ENCODE data around the gene TM4SF18. TPM values are rescaled to one million over a fixed set of nuclear protein-coding genes. Genes with fewer than 3 reads are reported as not detected.

TM4SF18 gene
- polyA plus RNA-seq, 1 of the 3 experiments (the other 2 are of a cell fraction): 0.30 TPM

- no peak for DNase-seq
- peak overlapping the region; percentile 34 to 62; a peak in 3 of 4 replicates for H3K27ac ChIP-seq (ENCODE audit: low read depth in 2 of 2, low read length in 1 of 2)
- H3K4me2 ChIP-seq: peak overlapping the region; percentile 30
- H3K27me3 ChIP-seq (ENCODE audit: insufficient read depth): no peaks in the 10 kb centered on the region
- no peaks in the 10 kb centered on the region for H3K9me3 ChIP-seq
- no peaks in the 10 kb centered on the region for H4K20me1 ChIP-seq (ENCODE audit: insufficient read depth)
- TF ChIP-seq MXI1 (IDR thresholded peaks at IDR 0.05; ENCODE audit: low read depth, low read length): no peak
- TF ChIP-seq FOSL2 (IDR thresholded peaks at IDR 0.05; ENCODE audit: borderline replicate concordance, low read depth): 0 out of 2 replicates have a peak, but pooled peaks have one; percentile 3
- peak; percentile 23; the same call in 1 of the 2 replicates for TF ChIP-seq ELF1 (IDR thresholded peaks at IDR 0.05)
- H3K9ac ChIP-seq: peak overlapping the region; percentile 18
- CTCF ChIA-PET: interaction anchor here (0.9 to 1.6 kb wide), 5 partner anchors 10 to 109 kb away, joined by 3 to 4 read pairs (median 3); no protein-coding TSS in a partner anchor
- POLR2A ChIA-PET: no interaction called here
- peaks cover 48% of the 10 kb centered on the region for H3F3A ChIP-seq (replicated peaks; ENCODE audit: insufficient read depth)
- no peak overlapping the region for H2AFZ ChIP-seq (ENCODE audit: low read depth)
- peaks cover 4 to 39% of the 10 kb centered on the region in 2 experiments; a peak in 3 of 4 replicates for H3K4me1 ChIP-seq (ENCODE audit: control insufficient read depth in 1 of 2, insufficient read depth in 2 of 2, low read depth in 1 of 2, low read length in 1 of 2)
- 62% methylated on average over 7 of the region's 7 CpGs for WGBS (ENCODE audit: low lambda C conversion rate)
- H3K36me3 ChIP-seq (replicated peaks in 1 of 2; ENCODE audit: control insufficient read depth in 1 of 2, insufficient read depth in 2 of 2, low read length in 1 of 2): peaks cover 17 to 52% of the 10 kb centered on the region in 2 experiments
- H3K79me2 ChIP-seq (ENCODE audit: insufficient read depth): peaks cover 37% of the 10 kb centered on the region
- H3K9me2 ChIP-seq: no peaks in the 10 kb centered on the region
- peak overlapping the region in 1 of 2 experiments; percentile 36; a peak in 1 of 4 replicates for H3K4me3 ChIP-seq (ENCODE audit: low read depth in 2 of 2, low read length in 1 of 2)
Observed at GRCh38 chr3:149371001-149371722, 37.7 kb upstream of the TM4SF18 start.

- Histone ChIP-seq H2AFZ (ENCODE audit: low read depth) (no peak overlapping the region), H3K79me2 (ENCODE audit: insufficient read depth) (peaks cover 28% of the 10 kb centered on the region), H3K36me3 (replicated peaks in 1 of 2; ENCODE audit: control insufficient read depth in 1 of 2, insufficient read depth in 2 of 2, low read length in 1 of 2) (peaks cover 17 to 50% of the 10 kb centered on the region in 2 experiments), H3K27ac (ENCODE audit: low read depth in 2 of 2, low read length in 1 of 2) (peak overlapping the region in 1 of 2 experiments; percentile 62; a peak in 3 of 4 replicates), H3K4me1 (ENCODE audit: control insufficient read depth in 1 of 2, insufficient read depth in 2 of 2, low read depth in 1 of 2, low read length in 1 of 2) (peaks cover under 1 to 38% of the 10 kb centered on the region in 2 experiments; a peak in 3 of 4 replicates), H4K20me1 (ENCODE audit: insufficient read depth) (no peaks in the 10 kb centered on the region), H3K9me2 (no peaks in the 10 kb centered on the region), H3K9me3 (no peaks in the 10 kb centered on the region), H3K4me2 (no peak overlapping the region), H3F3A (replicated peaks; ENCODE audit: insufficient read depth) (peaks cover 48% of the 10 kb centered on the region), H3K4me3 (ENCODE audit: low read depth in 2 of 2, low read length in 1 of 2) (no peak overlapping the region), H3K9ac (peak overlapping the region; percentile 18; the same call in 1 of the 2 replicates), H3K27me3 (ENCODE audit: insufficient read depth) (no peaks in the 10 kb centered on the region)
- no peak for DNase-seq
- ChIA-PET CTCF (interaction anchor here (0.9 to 1.6 kb wide), 5 partner anchors 10 to 110 kb away, joined by 3 to 4 read pairs (median 3); no protein-coding TSS in a partner anchor), POLR2A (no interaction called here)
- TF ChIP-seq RXRA (IDR thresholded peaks at IDR 0.05; ENCODE audit: borderline replicate concordance, low read depth) (no peak), RAD21 (IDR thresholded peaks at IDR 0.05; ENCODE audit: low read length) (no peak), EP300 (IDR thresholded peaks at IDR 0.05; ENCODE audit: borderline replicate concordance in 1 of 2, low read depth in 1 of 2, low read length in 1 of 2) (no peak), FOXJ3 (CRISPR knock-in tag; IDR thresholded peaks at IDR 0.05) (no peak), FOXM1 (IDR thresholded peaks at IDR 0.05; ENCODE audit: low read depth) (no peak), CHD2 (IDR thresholded peaks at IDR 0.05; ENCODE audit: low read length, partially characterized antibody) (no peak), USF1 (IDR thresholded peaks at IDR 0.05; ENCODE audit: borderline replicate concordance, low read depth) (no peak), PBX3 (IDR thresholded peaks at IDR 0.05) (no peak), GABPA (IDR thresholded peaks at IDR 0.05; ENCODE audit: low read depth) (no peak), ELF1 (IDR thresholded peaks at IDR 0.05) (no peak), FOSL2 (IDR thresholded peaks at IDR 0.05; ENCODE audit: borderline replicate concordance, low read depth) (no peak), MEF2A (IDR thresholded peaks at IDR 0.05; ENCODE audit: borderline replicate concordance, low read depth) (no peak)
- TF ChIP-seq, protein P1, sequence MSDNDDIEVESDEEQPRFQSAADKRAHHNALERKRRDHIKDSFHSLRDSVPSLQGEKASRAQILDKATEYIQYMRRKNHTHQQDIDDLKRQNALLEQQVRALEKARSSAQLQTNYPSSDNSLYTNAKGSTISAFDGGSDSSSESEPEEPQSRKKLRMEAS (IDR thresholded peaks at IDR 0.05; ENCODE audit: low read depth): no peak
- TF ChIP-seq, protein P2, sequence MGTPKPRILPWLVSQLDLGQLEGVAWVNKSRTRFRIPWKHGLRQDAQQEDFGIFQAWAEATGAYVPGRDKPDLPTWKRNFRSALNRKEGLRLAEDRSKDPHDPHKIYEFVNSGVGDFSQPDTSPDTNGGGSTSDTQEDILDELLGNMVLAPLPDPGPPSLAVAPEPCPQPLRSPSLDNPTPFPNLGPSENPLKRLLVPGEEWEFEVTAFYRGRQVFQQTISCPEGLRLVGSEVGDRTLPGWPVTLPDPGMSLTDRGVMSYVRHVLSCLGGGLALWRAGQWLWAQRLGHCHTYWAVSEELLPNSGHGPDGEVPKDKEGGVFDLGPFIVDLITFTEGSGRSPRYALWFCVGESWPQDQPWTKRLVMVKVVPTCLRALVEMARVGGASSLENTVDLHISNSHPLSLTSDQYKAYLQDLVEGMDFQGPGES (IDR thresholded peaks at IDR 0.05; ENCODE audit: low read depth, low read length): no peak
- WGBS (ENCODE audit: low lambda C conversion rate): 61% methylated on average over 3 of the region's 3 CpGs
Observed at GRCh38 chr3:149369991-149370866, 36.8 kb upstream of the TM4SF18 start.
